ENCODE data around the gene KRT16.
"Not testable (repeated sequence)": the region's sequence is repeated elsewhere in the genome, so short reads cannot be mapped to it uniquely, and the experiment has no call there.

The KRT16 gene

DNA sequence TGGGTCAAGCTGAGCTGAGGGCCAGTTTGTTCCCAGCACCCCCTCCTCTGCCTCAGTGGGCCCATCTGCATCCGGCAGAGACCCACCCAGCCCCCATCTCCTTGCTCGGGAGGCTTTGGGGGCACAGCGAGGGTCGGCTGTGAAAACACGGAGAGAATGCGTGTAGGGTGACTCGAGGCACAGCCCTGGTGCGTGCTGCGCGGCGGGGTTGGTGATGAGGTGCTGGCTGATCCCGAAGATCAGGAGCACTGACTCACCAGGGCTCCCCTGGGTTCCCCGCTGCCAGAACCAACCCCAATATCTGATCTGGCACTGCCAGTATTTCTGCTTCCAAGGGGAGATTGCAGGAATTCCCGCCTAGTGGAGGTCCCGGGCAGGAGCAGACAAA lies 19.3 kb upstream of the KRT16 start:
- no peak for FAIRE-seq
- DNase-seq (ENCODE audit: insufficient read length), result no peak
- TF ChIP-seq POLR2AphosphoS5 (IDR thresholded peaks at IDR 0.05; ENCODE audit: low read depth, low read length), result no peak
- TF ChIP-seq TAF1 (IDR thresholded peaks at IDR 0.05; ENCODE audit: borderline replicate concordance, low read depth, low read length), result no peak

DNA sequence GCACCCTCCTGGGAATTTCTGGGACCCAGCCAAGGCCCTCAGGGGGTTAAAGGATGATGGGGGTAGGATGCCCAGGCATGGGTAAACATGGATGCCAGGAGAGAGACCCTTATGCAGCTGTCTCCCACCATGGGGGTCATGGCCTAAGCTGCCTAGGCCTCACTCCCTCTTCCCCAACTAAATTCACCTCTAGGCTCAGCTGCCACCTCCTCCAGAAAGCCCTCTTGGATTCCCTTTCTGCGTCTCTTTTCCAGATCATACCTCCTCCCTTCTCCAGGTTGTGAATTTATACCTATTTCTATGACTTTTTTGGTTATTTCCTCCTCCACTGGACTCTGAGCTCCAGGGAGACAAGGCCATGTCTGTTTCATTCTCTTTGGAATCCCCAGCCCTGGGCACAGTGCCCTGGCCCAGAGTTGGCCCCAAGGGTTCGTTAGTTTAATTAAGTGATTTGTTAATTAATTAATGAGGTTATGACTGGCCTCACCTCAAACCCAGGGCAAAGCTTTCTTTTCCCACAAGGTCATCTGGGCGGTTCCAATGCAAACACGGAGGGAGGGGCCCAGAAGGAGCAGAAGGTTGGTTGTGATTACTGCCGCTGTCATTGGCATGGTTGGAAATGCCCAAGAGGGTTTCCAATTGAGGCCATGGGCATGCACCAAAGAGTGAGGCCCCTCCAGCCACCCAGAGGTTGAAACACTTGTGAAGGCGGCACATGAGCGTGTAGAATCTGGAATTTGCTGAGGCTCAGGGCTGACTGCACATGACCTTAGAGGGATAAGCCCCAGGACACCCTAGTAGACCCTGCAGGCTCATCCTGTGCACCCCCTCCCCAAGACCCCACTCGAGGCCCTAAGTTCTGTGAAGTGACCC lies 18.7 kb upstream of the KRT16 start:
- DNase-seq (ENCODE audit: insufficient read length), result no peak
- no peak for FAIRE-seq
- no peak for TF ChIP-seq POLR2A (IDR thresholded peaks at IDR 0.05; ENCODE audit: low read depth, low read length)
- no peak for TF ChIP-seq TAF1 (IDR thresholded peaks at IDR 0.05; ENCODE audit: borderline replicate concordance, low read depth, low read length)
- TF ChIP-seq POLR2AphosphoS5 (IDR thresholded peaks at IDR 0.05; ENCODE audit: low read depth, low read length), result no peak

DNA sequence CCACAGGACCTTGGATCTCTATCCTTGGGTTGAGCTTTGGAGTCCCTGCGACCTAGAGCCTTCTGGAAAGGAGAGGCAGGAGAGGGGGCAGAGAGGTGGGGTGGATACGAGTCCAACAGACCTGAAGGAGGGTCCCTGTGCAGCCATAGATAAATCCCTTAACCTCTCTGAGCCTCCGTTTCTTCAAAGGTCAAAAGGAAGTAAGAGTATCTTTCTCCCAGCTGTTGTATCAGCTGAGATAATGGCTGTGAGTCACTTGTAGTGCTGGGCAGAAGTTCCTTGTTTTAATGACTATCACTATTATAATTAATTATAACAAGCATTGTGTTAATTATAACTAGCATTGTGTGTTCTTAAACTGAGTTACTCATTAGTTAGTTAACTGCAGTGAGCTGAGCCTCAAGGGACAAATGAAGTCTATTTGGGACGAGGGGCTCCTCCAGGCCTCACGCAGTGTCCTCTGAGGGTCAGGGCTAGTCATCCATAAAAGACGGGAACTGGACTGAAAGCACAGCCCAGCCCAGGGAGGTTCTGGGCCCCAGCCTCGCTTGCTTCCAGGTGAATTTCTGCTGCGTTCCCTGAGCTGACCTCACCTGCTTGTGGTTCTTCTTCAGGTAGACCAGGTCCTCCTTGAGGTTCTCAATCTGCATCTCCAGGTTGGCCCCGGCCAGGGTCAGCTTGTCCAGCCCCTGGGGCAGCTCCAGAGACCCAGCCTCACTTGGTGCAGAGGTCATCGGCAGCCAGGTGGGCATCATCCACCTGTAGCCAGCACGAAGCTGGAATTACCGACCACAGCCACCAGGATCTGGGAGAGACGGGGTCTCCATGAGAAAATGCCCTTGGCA lies 17.5 kb upstream of the KRT16 start:
- no peak for DNase-seq (ENCODE audit: insufficient read length)
- no peak for FAIRE-seq
- TF ChIP-seq POLR2AphosphoS5 (IDR thresholded peaks at IDR 0.05; ENCODE audit: low read depth, low read length), result no peak
- no peak for TF ChIP-seq POLR2A (IDR thresholded peaks at IDR 0.05; ENCODE audit: low read depth, low read length)
- no peak for TF ChIP-seq TAF1 (IDR thresholded peaks at IDR 0.05; ENCODE audit: borderline replicate concordance, low read depth, low read length)

DNA sequence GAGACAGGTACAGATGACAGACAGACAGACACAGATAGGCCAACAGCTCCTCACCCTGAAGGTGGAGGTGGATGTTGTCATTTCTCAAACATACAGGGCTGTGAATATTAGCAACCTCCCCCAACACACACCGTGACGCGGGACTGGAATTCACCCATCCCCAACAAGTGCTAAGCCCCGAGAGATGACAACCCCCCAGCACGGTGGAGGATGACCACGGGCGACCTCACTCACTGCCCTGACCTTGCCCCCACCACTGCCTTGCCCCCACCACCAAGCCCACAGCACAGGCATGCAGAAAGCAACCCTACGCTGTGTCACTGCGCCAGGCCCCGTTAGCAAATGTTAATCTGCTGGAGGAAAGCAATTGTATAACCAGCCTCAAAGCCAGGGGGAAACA lies 16.7 kb upstream of the KRT16 start:
- TF ChIP-seq POLR2AphosphoS5 (IDR thresholded peaks at IDR 0.05; ENCODE audit: low read depth, low read length), result no peak
- no peak for TF ChIP-seq POLR2A (IDR thresholded peaks at IDR 0.05; ENCODE audit: low read depth, low read length)
- no peak for TF ChIP-seq TAF1 (IDR thresholded peaks at IDR 0.05; ENCODE audit: borderline replicate concordance, low read depth, low read length)
- FAIRE-seq, result no peak
- no peak for DNase-seq (ENCODE audit: insufficient read length)

DNA sequence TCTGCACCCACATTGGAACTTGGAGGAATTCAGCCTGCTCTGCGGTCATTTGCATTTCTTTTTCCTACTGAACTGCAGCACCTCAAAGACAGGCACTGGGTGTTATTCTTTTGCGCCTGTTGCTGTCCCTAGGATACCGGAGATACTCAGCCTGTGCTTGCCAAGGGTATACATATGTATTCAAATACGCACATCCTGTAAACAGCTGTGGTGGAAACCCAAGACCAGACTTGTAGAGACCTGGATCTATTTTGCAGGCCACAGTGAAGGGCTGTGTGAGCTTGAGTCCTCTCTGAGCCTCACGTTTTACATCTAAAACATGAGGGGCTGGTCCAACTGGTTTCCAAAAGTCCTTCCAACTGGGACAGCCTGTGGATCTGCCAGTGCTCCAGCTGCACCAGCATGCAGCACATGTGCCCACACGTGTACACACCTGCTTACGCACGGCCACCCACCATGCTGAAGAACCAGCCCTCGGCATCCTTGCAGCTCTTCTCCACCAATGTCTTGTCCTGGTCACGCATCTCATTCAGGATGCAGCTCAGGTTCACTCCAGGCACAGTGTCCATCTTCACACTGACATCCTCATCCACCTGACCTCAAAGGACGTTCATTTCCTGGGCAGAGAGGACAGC lies 16.2 kb upstream of the KRT16 start:
- not testable (repeated sequence) for FAIRE-seq; DNase-seq (ENCODE audit: insufficient read length)

DNA sequence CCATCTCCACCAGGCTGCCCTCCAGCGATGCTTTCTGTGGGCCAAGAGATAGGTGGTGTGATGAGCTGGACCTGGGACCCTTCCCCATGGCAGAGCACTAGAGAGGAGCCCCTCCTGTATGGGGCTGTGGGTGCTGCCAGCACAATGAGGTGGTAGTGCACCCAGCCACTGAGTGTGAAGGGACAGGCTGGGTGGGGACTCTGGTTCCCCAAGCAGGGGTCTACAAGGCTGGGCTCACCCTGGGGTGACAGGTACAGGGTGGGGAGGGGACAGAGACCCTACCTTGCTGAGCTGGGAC lies 15.5 kb upstream of the KRT16 start:
- DNase-seq (ENCODE audit: insufficient read length); FAIRE-seq: not testable (repeated sequence)

DNA sequence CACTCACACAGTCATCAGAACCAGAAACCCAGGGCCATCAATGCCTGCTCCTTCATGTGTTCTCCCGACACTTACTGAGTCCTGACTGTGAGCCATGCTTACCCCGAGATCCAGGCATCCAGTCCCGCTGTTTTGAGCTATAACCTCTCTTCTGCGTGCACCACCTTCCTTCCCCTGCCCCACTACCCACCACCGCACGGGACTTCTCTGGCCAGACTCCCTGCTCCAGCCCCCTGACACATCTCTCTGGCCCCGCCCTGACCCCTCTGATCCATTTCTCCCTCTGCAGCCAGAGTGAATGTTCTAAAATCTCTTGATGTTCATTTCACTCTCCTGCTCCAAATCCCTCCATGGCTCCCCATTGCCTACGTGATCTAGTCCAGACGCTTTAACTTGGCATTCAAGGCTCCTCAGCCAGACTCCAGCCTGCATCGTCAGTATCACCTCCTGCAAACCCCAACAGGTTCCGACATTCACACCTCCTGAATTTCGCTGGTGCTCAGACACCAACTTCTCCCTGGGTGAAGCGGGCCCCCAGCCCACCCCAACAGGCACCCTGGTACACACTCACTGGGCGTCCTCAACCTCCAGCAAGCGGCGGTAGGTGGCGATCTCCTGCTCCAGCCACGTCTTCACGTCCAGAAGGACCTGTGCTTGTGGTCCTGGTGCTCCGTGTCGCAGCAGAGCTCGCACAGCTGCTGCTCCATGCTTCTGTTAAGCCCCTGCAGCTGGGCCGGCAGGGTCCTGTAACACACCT lies 14.9 kb upstream of the KRT16 start:
- DNase-seq (ENCODE audit: insufficient read length) (no peak), FAIRE-seq (no peak)
- TF ChIP-seq TAF1 (IDR thresholded peaks at IDR 0.05; ENCODE audit: borderline replicate concordance, low read depth, low read length) (no peak), POLR2A (IDR thresholded peaks at IDR 0.05; ENCODE audit: low read depth, low read length) (no peak), POLR2AphosphoS5 (IDR thresholded peaks at IDR 0.05; ENCODE audit: low read depth, low read length) (no peak)

DNA sequence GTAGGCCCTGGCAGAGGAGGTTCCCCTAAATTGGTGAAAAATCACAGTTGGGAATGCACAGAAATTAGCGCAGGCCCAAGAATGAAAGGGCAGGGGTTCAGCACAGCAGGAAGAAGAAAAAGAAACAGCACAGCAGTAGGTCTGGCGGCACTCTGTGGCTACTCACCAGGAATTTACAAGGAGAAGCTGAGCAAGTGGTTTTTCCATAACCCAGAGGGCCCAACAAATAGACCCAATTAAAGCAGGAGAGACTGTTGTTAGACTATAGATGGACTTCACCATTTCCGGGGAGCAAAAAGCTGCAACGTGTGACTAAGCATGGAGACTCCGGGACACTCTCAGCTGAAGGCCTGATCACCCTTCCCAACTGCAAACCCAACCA lies 14.3 kb upstream of the KRT16 start:
- not testable (repeated sequence) for FAIRE-seq

DNA sequence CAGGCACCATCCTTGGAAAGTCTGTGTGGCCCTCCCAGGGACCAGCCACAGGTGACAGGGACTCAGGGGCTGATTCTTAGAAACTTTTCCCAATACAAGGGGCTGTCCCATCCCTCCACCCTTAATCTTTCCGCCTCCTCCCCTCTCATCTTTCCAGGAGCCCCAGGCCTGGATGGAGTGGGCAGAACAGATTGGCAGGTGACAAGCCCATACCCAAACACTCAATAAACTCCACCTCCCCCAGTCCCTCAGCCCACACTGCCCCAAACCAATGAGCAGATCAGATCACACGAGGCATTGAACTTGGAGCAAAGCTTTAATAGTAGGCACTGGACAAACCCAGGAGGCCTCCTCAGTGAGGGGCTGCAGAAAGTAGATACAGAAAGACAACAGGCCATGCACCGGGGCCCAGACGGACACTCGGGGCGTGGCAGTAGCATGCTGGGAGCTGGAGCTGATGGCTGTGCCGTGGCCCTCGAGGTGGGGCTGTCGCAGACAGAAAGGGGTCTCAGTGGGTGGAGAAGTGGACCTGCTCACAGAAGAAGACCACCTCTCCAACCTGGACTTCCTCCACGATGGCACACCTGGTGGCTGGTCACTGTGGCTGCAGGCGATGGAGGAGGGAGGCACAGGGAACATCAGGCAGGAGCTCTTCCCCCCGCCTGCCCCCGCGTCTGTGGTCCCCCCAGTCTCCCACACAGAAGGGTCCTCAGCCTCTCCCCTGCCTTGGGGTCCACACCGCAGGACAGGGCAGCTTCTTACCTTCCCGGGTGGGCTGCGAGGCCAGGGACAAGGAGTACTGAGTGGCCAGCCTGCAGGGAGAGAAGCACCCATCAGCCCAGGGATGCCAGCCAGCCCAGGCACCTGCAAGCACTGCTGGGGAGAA lies 13.7 kb upstream of the KRT16 start:
- not testable (repeated sequence) for DNase-seq (ENCODE audit: insufficient read length); FAIRE-seq

More for the DNA sequence above, 14.3 kb upstream of the KRT16 start:
- DNase-seq (ENCODE audit: insufficient read length), result not testable (repeated sequence)

DNA sequence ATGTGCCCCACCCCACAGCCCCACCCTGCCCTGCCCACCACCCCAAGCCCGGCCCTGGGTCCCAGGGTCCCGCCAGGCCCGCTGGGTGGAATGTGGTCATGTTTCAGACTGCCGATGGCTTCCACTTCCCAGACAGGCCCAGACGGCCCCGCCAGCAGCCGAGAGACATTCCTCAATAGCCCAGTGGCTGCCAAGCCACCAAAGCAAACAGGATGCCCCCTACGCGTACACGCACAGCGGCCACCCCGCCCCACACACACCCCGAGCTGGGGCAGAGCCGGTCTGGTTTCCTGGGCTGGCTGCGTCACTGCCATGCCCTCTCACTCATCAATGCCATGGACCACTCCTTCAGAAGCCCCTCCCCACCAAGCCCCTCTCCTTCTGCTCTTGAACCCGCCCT lies 13.0 kb upstream of the KRT16 start:
- FAIRE-seq (no peak), DNase-seq (ENCODE audit: insufficient read length) (no peak)
- TF ChIP-seq POLR2A (IDR thresholded peaks at IDR 0.05; ENCODE audit: low read depth, low read length) (no peak), TAF1 (IDR thresholded peaks at IDR 0.05; ENCODE audit: borderline replicate concordance, low read depth, low read length) (no peak), POLR2AphosphoS5 (IDR thresholded peaks at IDR 0.05; ENCODE audit: low read depth, low read length) (no peak)
